Transverse colon (tissue), 4 donors: ENCODE results near the gene CENPM.

ENCODE experiments used
- CTCF ChIP-seq, 5 experiments: fragments of 200-600 bp in 3 of 5; fragments of 450-650 bp in 2 of 5; sonication (generic) in 3 of 5; IDR thresholded peaks; 1 replicate in 2 of 5; 2 replicates in 3 of 5; pipeline ENCODE4 v1.5.1; 2016 to 2017; ENCODE audit warnings: antibody characterized with exemption in 5 of 5, inconsistent platforms in 3 of 5, mild to moderate bottlenecking in 2 of 5, moderate library complexity in 1 of 5
- EP300 ChIP-seq: sonication (generic); formaldehyde crosslinking; IDR thresholded peaks from one replicate; pipeline ENCODE4 v1.6.1; 2017; ENCODE audit warnings: antibody characterized with exemption, low read depth
- POLR2A ChIP-seq: fragments of 450-650 bp; IDR thresholded peaks from one replicate; pipeline ENCODE4 v1.6.1; 2016; ENCODE audit warnings: antibody characterized with exemption, mild to moderate bottlenecking, moderate library complexity
- POLR2AphosphoS5 ChIP-seq, 3 donors: sonication (generic); formaldehyde crosslinking; IDR thresholded peaks; one replicate each; pipeline ENCODE4 v1.6.1; 2016; ENCODE audit warnings: antibody characterized with exemption in 3 of 3

- no peak for TF ChIP-seq EP300
- no peak for TF ChIP-seq CTCF (IDR thresholded peaks at IDR 0.05)
- TF ChIP-seq POLR2AphosphoS5 (IDR thresholded peaks at IDR 0.05), result no peak
- no peak for TF ChIP-seq POLR2A
These were observed 12.5 kb downstream of the CENPM start for GRCh38 chr22:41934284-41935014.
